CD4-positive, alpha-beta T cell treated with Interleukin-1 beta for 1 hour (primary cell): ENCODE data around the gene FKBP1B.
"Not testable (repeated sequence)": the region's sequence is repeated elsewhere in the genome, so short reads cannot be mapped to it uniquely, and the experiment has no call there.

ENCODE experiments used
- DNase-seq, 2 donors: peaks; one replicate each; pipeline ENCODE4 v3.0.0-alpha.2; 2020 to 2022

FKBP1B gene

GRCh38 chr2:24022975-24023575, 26.5 kb upstream of the FKBP1B start:
- DNase-seq: no peak

- DNase-seq: no peak
These were observed 25.5 kb upstream of the FKBP1B start for GRCh38 chr2:24024018-24024417.

DNA sequence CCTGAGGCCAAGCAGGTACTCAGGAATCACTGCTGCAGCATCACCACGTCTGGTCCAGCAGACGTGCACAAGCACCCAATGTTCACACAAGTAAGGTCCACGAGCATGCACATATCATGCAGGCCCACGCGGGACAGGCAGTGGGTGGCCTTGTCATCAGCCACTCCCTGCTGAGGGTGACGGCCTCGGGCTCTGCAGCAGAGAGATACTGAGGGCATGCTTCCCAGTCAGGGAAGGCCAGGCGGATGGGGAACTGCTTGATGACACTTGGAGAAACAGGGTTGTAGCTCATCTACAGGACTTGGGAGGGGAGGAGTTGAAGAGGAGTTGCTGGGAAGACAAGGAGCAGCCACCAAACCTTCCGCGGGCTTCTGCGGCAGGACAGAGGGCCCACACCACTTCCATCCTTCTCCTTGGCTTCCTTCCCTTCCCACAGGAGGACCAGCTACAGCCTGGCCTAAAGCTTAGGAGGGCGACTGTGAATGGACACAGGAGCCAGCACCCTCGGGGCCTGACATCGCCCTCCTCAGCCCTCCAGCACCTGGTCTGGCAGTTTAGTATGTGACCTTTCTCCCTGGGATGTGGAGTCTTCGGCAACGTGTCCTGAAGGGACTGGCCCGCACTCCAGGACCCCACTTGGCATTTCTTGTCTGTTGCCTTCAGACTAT, 24.4 kb upstream of the FKBP1B start:
- DNase-seq: no peak

DNA sequence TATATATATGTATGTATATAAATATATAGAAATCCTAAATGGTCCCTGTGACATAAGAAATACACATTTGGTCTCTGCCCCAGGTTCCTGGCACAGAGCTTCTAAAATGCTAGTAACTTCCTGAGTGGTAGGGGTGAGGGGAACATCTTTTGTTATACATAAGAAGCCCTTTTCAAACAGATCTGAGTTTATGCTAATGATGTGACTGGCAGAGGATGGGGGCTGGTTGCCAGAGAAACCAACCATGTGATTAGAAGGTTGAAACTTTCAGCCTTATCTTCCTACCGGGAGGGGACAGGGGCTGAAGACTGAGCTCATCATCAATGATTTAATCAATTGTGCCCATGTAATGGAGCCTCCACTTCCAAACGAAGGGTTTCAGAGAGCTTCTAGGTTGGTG, 23.3 kb upstream of the FKBP1B start:
- no peak for DNase-seq

DNA sequence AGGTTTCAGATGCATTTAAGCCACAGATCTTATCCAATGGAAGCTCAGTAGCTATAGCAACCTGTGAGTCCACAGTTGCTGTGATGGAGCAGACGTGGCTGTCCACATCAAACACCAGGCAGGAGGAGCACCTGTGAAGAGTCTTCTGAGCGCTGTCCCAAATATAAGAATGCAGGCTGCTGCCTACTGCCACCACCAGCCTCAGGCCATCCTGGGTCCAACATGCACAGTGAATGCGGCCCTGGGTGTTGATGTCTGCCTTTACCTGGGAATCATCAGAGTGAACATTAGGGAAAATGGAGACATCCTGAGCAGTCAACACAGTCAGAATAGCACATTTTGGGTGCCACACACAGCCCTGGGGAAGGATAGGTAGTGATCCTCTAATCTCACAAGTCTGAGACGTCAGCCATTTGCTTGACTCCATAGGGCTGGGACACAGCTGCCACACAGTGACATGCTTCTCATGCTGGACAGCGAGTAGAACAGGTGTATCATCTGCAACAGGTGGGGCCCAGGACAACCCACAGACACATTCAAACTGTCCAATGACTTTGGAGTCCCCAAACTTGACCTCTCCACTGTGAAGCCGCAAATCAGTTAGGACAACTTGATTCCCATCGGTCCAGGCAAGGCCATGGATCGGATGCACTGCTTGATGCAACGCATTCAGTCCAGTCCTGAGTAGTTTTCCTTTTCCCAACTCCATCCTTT, 10.6 kb upstream of the FKBP1B start:
- DNase-seq: no peak

DNA sequence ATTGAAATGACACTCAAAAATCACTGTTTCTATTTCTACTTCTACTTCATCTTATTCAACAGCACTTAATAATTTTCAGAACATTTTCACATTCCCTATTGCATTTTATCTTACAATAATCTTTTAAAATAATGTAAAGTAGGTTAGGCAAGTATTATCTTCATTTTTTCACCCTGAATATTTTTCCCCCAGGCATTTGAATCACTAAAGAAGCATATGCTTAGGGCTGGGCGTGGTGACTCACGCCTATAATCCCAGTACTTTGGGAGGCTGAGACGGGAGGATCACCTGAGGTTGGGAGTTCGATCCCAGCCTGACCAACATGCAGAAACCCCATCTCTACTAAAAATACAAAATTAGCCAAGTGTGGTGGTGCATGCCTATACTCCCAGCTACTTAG, 9.0 kb upstream of the FKBP1B start:
- DNase-seq: no peak

GRCh38 chr2:24043133-24043532, 6.4 kb upstream of the FKBP1B start:
- DNase-seq: not testable (repeated sequence)

- DNase-seq: no peak
These were observed 3.7 kb upstream of the FKBP1B start for GRCh38 chr2:24045511-24046508.

DNA sequence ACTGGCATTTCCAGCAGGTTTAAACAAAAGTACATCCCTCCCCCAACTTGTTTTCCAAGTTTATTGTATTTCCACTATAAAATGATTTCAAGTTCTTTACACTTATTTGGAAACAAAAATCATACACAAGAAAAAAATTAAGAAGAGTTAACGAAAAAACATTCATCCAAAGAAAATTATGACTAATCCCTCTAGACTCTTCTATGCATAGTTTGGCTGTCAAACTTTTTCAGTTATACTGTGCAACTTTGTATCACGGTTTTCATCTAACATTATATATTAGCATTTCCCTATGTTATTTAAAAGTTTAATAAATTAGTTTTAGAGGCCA, 3.0 kb upstream of the FKBP1B start:
- no peak for DNase-seq

- DNase-seq: peak; percentile 94 to 95
These were observed 2.4 kb upstream of the FKBP1B start, which contains the start of gene WDCP for GRCh38 chr2:24046930-24047702. TSS of gene WDCP (minus strand) at chr2:24047391. CDS start at chr2:24039494, 7,897 bp downstream.

- DNase-seq: no peak
These were observed 1.9 kb upstream of the FKBP1B start for GRCh38 chr2:24047703-24048033.

DNA sequence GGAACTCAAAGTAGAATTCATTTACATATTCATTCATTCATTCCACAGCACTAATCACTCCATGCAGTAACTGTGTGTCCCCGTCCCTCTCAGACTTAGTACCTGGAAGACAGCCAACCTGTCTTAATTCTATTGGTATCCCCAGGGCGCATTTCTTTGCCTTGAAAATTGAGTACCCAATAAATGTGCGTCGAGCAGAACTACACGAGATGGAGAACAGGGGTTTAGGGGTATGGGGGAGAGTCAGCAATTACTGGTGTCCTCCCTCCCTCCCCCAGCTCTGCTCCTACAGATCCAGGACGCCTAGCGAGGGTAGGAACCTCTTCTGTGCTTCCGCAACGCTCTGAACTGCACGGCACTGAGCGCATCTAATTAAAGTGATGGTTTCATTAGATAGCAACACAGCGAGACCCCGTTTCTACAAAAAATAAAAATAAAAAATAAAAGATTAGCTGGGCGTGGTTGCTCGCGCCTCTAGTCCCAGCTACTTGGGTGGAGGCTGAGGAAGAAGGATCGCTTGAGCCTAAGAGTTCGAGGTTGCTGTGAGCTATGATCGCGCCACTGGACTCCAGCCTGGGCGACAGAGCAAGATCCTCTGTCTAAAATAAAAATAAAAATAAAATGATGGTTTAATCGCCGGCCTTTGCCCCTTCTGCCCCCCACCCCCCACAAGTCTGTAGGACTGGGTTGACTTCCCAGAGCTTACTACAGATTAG, 614 bp upstream of the FKBP1B start:
- no peak for DNase-seq

- peak in 1 of 2 donors; percentile 7 for DNase-seq
These were observed 769 bp downstream of the FKBP1B start for GRCh38 chr2:24050041-24050979.

DNA sequence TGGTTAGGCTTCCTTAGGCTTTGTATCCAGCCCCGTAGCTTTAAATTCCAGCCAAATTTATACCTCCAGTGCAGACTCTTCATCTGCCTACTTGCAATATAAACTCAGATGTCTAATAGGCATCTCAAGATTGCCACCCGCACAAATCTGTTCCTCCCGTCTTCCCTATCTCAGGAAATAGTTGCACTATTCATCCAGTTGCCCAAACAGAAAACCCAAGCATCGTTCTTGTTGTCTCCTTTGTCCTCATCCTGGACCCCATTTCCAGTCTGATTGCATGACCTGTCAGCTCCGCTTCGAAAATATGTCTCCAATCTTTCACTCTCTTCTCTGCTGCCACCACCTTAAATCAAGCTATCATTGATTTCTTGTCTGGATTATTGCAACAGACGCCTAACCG, 2.3 kb downstream of the FKBP1B start:
- no peak for DNase-seq

GRCh38 chr2:24052951-24053350, 3.4 kb downstream of the FKBP1B start:
- DNase-seq: no peak

DNA sequence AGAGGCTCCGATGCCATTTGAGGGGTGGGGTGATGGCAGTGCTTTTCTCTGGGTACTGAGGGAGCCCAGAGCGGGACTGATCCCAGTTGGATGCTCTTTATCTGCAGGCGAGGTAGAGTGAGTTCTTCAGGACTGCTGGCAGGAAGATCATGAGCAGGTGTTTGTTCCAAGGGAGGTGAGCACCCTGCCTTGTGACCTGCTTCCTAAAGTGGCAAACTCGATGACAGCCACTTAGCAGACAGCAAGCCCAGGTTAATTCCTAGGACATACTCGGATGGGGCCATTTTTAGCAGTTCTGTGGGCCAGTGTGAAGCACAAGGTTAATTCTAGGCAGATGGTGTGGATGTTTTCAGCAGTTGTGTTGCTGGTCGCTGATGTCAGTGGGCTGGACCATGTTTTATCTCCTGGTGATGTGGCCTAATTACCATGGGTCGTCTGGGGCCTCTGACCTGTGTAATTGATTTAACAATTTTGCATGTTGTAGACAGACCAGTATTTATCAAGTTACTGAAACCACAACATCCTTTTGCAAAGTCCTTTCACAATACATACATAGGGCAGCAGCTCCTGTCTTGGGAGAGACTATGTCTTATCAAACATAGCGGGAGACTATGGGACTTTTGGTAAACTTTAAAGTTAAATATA, 4.9 kb downstream of the FKBP1B start:
- no peak for DNase-seq

DNA sequence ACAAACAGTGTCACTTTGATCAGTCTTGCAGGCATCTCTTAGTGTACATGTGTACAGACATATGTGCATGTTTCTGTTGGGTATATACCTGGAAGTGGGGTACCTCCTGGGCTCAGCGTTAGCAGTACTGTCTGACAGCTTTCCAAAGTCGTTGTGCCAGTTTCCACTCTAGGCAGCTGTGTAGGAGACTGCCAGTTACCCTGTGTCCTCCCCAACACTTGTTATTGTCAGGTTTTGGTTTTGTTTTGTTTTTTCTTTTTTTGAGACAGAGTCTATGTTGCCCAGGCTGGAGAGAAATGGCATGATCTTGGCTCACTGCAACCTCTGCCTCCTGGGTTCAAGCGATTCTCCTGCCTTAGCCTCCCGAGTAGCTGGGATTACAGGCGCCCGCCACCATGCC, 6.2 kb downstream of the FKBP1B start:
- no peak for DNase-seq

- DNase-seq: no peak
These were observed 9.2 kb downstream of the FKBP1B start for GRCh38 chr2:24058564-24059271.

DNA sequence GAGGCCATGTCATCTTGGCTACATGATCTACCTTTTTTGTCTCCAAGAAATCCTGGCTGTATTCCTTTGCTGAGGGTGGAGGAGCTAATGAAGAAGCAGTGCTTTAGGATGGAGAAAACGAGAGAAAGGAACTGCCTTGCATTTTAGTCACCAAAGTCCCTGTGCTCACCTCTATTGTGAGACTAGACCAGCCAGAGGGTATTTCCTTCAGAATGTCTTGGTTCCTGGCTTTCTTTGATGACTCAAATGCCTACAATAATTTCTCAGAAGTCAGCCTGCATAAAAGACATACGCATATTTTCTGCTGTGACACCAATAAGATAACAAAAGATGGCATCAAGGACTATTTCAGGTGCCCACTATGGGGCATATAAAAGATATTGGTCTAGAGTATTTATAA, 15.8 kb downstream of the FKBP1B start:
- no peak for DNase-seq
